SU-DHL-6 (cell line): ENCODE results near the gene EHD4.

ENCODE experiments used
- CTCF ChIP-seq: fragments of 200-600 bp; sonication (generic); IDR thresholded peaks from one replicate; pipeline ENCODE4 v1.5.1; 2017; ENCODE audit warnings: antibody characterized with exemption, mild to moderate bottlenecking, low read length, moderate library complexity; ENCODE audit not compliant: insufficient read depth, poor library complexity, severe bottlenecking
- EZH2phosphoT487 ChIP-seq: fragments of 200-600 bp; sonication (generic), shearing (Covaris generic); conservative IDR thresholded peaks from 2 replicates; pipeline ENCODE4 v1.6.1; 2018; ENCODE audit warnings: mild to moderate bottlenecking, antibody characterized with exemption, low read length, moderate library complexity, mixed read lengths

GRCh38 chr15:41935566-41936020 is 36.8 kb downstream of the EHD4 start:
- no peak for TF ChIP-seq CTCF
- TF ChIP-seq EZH2phosphoT487: no peak
